ENCODE results near the gene HYAL4.

The HYAL4 gene

DNA sequence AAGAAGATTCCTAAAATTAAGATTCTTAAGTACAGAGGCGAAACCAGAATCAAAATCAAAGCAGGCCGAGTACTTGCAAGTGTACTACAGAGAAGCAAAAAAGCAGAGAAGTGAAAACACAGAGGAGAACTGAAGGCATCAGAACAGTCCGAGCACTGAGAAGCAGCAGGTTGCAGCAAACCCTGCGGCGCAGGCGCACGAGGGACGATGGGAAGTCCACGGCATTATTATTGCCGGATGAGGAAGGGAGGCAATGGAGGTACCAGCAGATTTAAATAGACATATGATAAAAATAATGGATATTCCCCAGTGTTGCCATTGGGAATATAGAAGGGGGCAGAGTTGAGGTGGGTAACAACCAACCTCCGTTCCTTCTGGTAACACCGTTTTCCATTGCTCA lies 72.9 kb downstream of the HYAL4 start:
- DNase-seq = no peak

DNA sequence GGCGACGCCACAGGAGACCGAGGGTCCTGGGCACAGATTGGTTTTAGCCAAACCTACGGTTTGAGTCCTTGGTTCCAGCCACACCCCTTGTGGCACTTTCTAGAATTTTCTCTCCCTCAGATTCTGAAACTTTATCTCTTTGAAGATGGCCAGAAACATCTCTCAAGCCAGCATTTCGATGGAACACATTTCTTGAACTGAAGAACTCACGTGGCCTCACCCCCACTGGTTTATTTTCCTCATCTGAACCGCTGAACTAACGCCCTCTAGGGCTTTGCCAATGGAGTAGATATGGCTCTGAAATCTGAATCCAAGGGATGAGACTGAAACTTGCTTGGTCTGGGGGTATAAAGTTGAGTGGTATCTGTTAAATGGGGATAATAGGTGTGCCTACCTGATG lies 73.3 kb downstream of the HYAL4 start:
- no peak for DNase-seq

DNA sequence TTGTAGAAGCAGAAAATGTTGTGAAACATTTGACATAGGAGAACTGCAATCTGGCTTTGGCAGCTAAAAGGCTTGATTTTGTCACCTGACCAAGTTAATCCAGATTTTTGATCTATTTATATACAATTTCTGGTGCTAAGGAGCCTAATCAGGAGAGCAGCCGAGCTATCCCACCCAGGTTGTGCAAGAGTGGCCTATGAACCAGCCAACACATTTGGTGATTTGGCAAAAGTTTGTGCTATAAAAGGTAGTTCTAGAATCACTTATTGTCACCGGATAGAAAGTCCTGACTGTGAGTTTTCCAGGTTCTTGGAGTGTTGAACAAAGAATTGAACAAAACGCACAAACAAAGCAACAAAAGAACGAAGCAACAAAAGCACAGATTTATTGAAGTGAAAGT lies 78.6 kb downstream of the HYAL4 start:
- no peak for DNase-seq

DNA sequence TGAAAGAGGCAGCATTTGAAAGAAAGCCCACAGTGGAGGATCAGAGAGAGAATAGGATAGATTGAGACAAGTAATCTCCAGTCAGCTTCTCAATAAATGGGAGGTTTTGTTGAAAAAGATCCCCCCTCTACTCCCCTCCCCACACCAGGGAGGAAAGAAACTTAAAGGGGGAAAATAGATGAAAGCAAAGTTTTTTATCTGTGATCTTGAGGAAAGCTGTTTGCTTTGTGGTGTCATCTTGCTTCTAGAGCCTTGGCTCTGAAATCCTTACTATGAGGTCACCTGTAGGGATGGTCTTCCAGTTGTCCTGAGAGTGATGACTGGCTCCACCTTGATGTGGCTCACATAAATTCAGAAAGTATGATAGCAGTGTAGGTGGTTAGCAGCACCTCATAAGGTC lies 80.0 kb downstream of the HYAL4 start, which contains the start of gene SPAM1:
Gene SPAM1 (plus strand): TSS at position 301 of the 400 bp plus-strand sequence. CDS start 28,330 bp downstream, outside the sequence.
- DNase-seq = no peak
